ENCODE data around the gene USF2. TPM values are rescaled to one million over a fixed set of nuclear protein-coding genes. Genes with fewer than 3 reads are reported as not detected.

Gene USF2
- total and polyA plus RNA-seq, 2 donors (not counting 1 experiment from before 2014, with no cell fraction given) = 318 to 377 TPM

- Histone ChIP-seq H3K27me3 (replicated peaks in 1 of 4; ENCODE audit: control extremely low read depth in 1 of 4, control insufficient read depth in 3 of 4, insufficient read depth in 4 of 4, low read length in 3 of 4) (no peaks in the 10 kb centered on the region), H3K4me1 (ENCODE audit: control insufficient read depth in 2 of 2, insufficient read depth in 2 of 2, low read length in 2 of 2) (peaks cover 38 to 42% of the 10 kb centered on the region in 2 donors), H3K4me3 (ENCODE audit: control extremely low read depth in 1 of 5, extremely low read depth in 1 of 5, insufficient read depth in 1 of 5, low read depth in 2 of 5, low read length in 4 of 5) (no peak overlapping the region), H3K27ac (ENCODE audit: low read length in 2 of 2) (no peak overlapping the region), H3K4me2 (replicated peaks; ENCODE audit: low read depth, low read length, poor library complexity, severe bottlenecking) (no peak overlapping the region), H4K20me1 (ENCODE audit: control insufficient read depth, insufficient read depth, low read length, poor library complexity, severe bottlenecking) (no peaks in the 10 kb centered on the region), H2AFZ (ENCODE audit: insufficient read depth, low read depth, low read length, poor library complexity, severe bottlenecking) (no peak overlapping the region), H3K9ac (ENCODE audit: low read length) (no peak overlapping the region), H3K9me3 (ENCODE audit: control extremely low read depth in 1 of 3, control insufficient read depth in 2 of 3, insufficient read depth in 1 of 3, low read length in 2 of 3) (no peaks in the 10 kb centered on the region), H3K36me3 (replicated peaks in 1 of 2; ENCODE audit: control extremely low read depth in 1 of 2, control insufficient read depth in 1 of 2, extremely low read depth in 1 of 2, insufficient read depth in 2 of 2, low read length in 1 of 2) (no peaks in the 10 kb centered on the region), H3K79me2 (ENCODE audit: control insufficient read depth, insufficient read depth, low read length) (no peaks in the 10 kb centered on the region)
- Mint-ChIP-seq H3K9me3 (ENCODE audit: insufficient read depth) (no peaks in the 10 kb centered on the region), H3K27ac (no peak overlapping the region), H3K4me1 (peaks cover 46% of the 10 kb centered on the region), H3K4me3 (no peak overlapping the region), H3K27me3 (no peaks in the 10 kb centered on the region)
- TF ChIP-seq EZH2 (IDR thresholded peaks at IDR 0.05; ENCODE audit: borderline replicate concordance, insufficient read depth, low read depth, low read length, poor library complexity, severe bottlenecking) = no peak
- TF ChIP-seq, protein P1, sequence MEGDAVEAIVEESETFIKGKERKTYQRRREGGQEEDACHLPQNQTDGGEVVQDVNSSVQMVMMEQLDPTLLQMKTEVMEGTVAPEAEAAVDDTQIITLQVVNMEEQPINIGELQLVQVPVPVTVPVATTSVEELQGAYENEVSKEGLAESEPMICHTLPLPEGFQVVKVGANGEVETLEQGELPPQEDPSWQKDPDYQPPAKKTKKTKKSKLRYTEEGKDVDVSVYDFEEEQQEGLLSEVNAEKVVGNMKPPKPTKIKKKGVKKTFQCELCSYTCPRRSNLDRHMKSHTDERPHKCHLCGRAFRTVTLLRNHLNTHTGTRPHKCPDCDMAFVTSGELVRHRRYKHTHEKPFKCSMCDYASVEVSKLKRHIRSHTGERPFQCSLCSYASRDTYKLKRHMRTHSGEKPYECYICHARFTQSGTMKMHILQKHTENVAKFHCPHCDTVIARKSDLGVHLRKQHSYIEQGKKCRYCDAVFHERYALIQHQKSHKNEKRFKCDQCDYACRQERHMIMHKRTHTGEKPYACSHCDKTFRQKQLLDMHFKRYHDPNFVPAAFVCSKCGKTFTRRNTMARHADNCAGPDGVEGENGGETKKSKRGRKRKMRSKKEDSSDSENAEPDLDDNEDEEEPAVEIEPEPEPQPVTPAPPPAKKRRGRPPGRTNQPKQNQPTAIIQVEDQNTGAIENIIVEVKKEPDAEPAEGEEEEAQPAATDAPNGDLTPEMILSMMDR (IDR thresholded peaks at IDR 0.05) = no peak
- intact Hi-C loops (cut with micrococcal nuclease) = loop anchor here (5.0 kb wide), 2 partner anchors 38 to 63 kb away; partner anchors contain the start of gene FFAR1
- ChIA-PET POLR2A (interaction anchor here (0.7 to 1.5 kb wide), 3 partner anchors 12 to 74 kb away, joined by 3 to 5 read pairs (median 3); no protein-coding TSS in a partner anchor), CTCF (interaction anchor here (0.9 kb wide), 1 partner anchor 68 kb away, joined by 5 read pairs; no protein-coding TSS in a partner anchor)
- 93% methylated on average over 17 of the region's 17 CpGs for WGBS (ENCODE audit: insufficient coverage)
- ATAC-seq (ENCODE audit: low read depth) (no peak), DNase-seq (no peak)
Measured at GRCh38 chr19:35284153-35285094, 15.7 kb downstream of the USF2 start.

GRCh38 chr19:35285095-35285449 lies 16.3 kb downstream of the USF2 start:
- no peak overlapping the region for H3K27ac ChIP-seq (ENCODE audit: low read length in 2 of 2)
- no CpG with 5 or more reads among the region's 1 CpG for WGBS (ENCODE audit: insufficient coverage)
- H3K9ac ChIP-seq (ENCODE audit: low read length) = no peak overlapping the region
- H3K9me3 Mint-ChIP-seq (ENCODE audit: insufficient read depth) = no peaks in the 10 kb centered on the region
- H3K79me2 ChIP-seq (ENCODE audit: control insufficient read depth, insufficient read depth, low read length) = no peaks in the 10 kb centered on the region
- ATAC-seq (ENCODE audit: low read depth) (no peak), DNase-seq (no peak)
- H3K27ac Mint-ChIP-seq = no peak overlapping the region
- H3K4me2 ChIP-seq (replicated peaks; ENCODE audit: low read depth, low read length, poor library complexity, severe bottlenecking) = no peak overlapping the region
- H3K9me3 ChIP-seq (ENCODE audit: control extremely low read depth in 1 of 3, control insufficient read depth in 2 of 3, insufficient read depth in 1 of 3, low read length in 2 of 3) = no peaks in the 10 kb centered on the region
- no peak overlapping the region for H3K4me3 ChIP-seq (ENCODE audit: control extremely low read depth in 1 of 5, extremely low read depth in 1 of 5, insufficient read depth in 1 of 5, low read depth in 2 of 5, low read length in 4 of 5)
- no peak for TF ChIP-seq EZH2 (IDR thresholded peaks at IDR 0.05; ENCODE audit: borderline replicate concordance, insufficient read depth, low read depth, low read length, poor library complexity, severe bottlenecking)
- TF ChIP-seq, protein P1 (IDR thresholded peaks at IDR 0.05) = no peak
- no peak overlapping the region for H2AFZ ChIP-seq (ENCODE audit: insufficient read depth, low read depth, low read length, poor library complexity, severe bottlenecking)
- no peaks in the 10 kb centered on the region for H3K36me3 ChIP-seq (replicated peaks in 1 of 2; ENCODE audit: control extremely low read depth in 1 of 2, control insufficient read depth in 1 of 2, extremely low read depth in 1 of 2, insufficient read depth in 2 of 2, low read length in 1 of 2)
- POLR2A ChIA-PET = interaction anchor here (0.7 to 1.5 kb wide), 3 partner anchors 11 to 73 kb away, joined by 3 to 5 read pairs (median 3); no protein-coding TSS in a partner anchor
- no peaks in the 10 kb centered on the region for H3K27me3 Mint-ChIP-seq
- no peak overlapping the region for H3K4me3 Mint-ChIP-seq
- CTCF ChIA-PET = no interaction called here
- H3K4me1 ChIP-seq (ENCODE audit: control insufficient read depth in 2 of 2, insufficient read depth in 2 of 2, low read length in 2 of 2) = peaks cover 35 to 38% of the 10 kb centered on the region in 2 donors
- H3K27me3 ChIP-seq (replicated peaks in 1 of 4; ENCODE audit: control extremely low read depth in 1 of 4, control insufficient read depth in 3 of 4, insufficient read depth in 4 of 4, low read length in 3 of 4) = no peaks in the 10 kb centered on the region
- H4K20me1 ChIP-seq (ENCODE audit: control insufficient read depth, insufficient read depth, low read length, poor library complexity, severe bottlenecking) = no peaks in the 10 kb centered on the region
- intact Hi-C loops (cut with micrococcal nuclease) = no loop called here
- H3K4me1 Mint-ChIP-seq = peaks cover 41% of the 10 kb centered on the region

Data from B cell (primary cell).